HepG2 (cell line): ENCODE results near the gene ZPBP.

Experiments
- HOXA7 ChIP-seq: sonication (generic); formaldehyde crosslinking; IDR thresholded peaks from 2 replicates; pipeline ENCODE4 v1.8.1; 2022; ENCODE audit warnings: mild to moderate bottlenecking, missing genetic modification reagents, moderate library complexity
- MAFF ChIP-seq: IDR thresholded peaks from 2 replicates; pipeline ENCODE4 v1.6.1; 2011; ENCODE audit warnings: low read depth, low read length, improper control_type of control experiment
- MXI1 ChIP-seq: IDR thresholded peaks from 3 replicates; pipeline ENCODE4 v1.6.1; 2012; ENCODE audit warnings: low read depth, low read length, inconsistent platforms, borderline replicate concordance
- NFIC ChIP-seq: IDR thresholded peaks from 2 replicates; pipeline ENCODE4 v1.6.1; 2012; ENCODE audit warnings: mild to moderate bottlenecking, low read length, inconsistent platforms
- TSC22D2 ChIP-seq: sonication (generic); formaldehyde crosslinking; IDR thresholded peaks from 2 replicates; pipeline ENCODE4 v1.5.1; 2020; ENCODE audit warnings: missing genetic modification reagents, mild to moderate bottlenecking, borderline replicate concordance
- TF ChIP-seq, protein P1 (sequence below): sonication (generic); formaldehyde crosslinking; IDR thresholded peaks from 2 replicates; pipeline ENCODE4 v1.5.0; 2020; ENCODE audit warnings: mild to moderate bottlenecking, missing genetic modification reagents, moderate library complexity

DNA sequence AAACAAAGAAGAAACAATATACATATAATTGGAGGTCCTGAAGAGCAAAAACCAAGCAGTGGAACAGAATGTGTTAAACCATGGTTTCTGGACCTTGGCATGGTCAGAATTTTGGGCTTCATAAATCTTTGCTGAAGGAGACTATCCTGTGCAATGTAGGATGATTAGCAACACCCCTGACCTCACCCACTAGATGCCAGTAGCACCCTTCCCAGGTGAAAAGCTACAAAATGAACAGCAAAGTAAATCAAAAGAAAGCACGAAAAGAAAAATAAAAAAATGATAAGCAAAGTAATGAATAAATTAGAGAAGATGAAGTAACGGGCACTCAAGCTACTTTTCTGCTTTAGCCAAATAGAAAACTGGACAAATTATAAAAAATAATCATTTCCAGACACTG is 19.2 kb upstream of the ZPBP start:
- TF ChIP-seq TSC22D2 (CRISPR knock-in tag) = no peak
- TF ChIP-seq MXI1 = no peak
- no peak for TF ChIP-seq NFIC
- TF ChIP-seq HOXA7 (CRISPR knock-in tag) = no peak
- TF ChIP-seq, protein P1, sequence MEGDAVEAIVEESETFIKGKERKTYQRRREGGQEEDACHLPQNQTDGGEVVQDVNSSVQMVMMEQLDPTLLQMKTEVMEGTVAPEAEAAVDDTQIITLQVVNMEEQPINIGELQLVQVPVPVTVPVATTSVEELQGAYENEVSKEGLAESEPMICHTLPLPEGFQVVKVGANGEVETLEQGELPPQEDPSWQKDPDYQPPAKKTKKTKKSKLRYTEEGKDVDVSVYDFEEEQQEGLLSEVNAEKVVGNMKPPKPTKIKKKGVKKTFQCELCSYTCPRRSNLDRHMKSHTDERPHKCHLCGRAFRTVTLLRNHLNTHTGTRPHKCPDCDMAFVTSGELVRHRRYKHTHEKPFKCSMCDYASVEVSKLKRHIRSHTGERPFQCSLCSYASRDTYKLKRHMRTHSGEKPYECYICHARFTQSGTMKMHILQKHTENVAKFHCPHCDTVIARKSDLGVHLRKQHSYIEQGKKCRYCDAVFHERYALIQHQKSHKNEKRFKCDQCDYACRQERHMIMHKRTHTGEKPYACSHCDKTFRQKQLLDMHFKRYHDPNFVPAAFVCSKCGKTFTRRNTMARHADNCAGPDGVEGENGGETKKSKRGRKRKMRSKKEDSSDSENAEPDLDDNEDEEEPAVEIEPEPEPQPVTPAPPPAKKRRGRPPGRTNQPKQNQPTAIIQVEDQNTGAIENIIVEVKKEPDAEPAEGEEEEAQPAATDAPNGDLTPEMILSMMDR (CRISPR knock-in tag) = no peak
- no peak for TF ChIP-seq MAFF
